Measurements from ENCODE around the gene CNGA3. TPM values are rescaled to one million over a fixed set of nuclear protein-coding genes. Genes with fewer than 3 reads are reported as not detected.
A peak's percentile ranks its signal among the peaks of the same experiment; 100 is the strongest.

The CNGA3 gene
- polyA plus RNA-seq, 2 of the 4 experiments (the other 2 are of a cell fraction), result not detected

DNA sequence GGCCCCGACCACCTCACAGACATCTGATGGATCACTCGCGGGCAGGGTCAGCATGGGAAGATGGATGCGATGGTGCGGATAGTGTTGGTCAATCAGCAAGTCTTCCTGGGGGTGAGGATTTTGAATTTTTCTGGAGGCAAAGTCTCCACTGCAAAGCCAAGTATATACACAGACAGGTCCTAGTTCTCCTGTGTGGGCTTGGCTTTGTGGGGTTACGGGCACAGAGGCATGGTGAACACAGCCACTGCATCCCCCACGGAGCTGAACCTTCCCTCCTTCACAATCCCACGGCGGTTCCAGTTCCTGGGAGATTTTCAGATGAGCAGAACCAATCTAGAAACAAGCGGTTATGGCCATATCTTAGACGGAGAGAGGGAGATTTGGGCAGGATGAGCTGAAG is 35.8 kb downstream of the CNGA3 start (continued):
- no peak for TF ChIP-seq HOXB13 (CRISPR knock-in tag; IDR thresholded peaks at IDR 0.05; ENCODE audit: low read depth)
- no peak for TF ChIP-seq TP53 (CRISPR knock-in tag; IDR thresholded peaks at IDR 0.05)
- no peak for TF ChIP-seq CHD2 (IDR thresholded peaks at IDR 0.05; ENCODE audit: low read length, partially characterized antibody)
- no peak for TF ChIP-seq TFCP2L1 (CRISPR knock-in tag; IDR thresholded peaks at IDR 0.05)
- no peak for TF ChIP-seq POLR2AphosphoS2 (conservative IDR thresholded peaks at IDR 0.05; ENCODE audit: low read length)
- TF ChIP-seq EP300 (IDR thresholded peaks at IDR 0.05), result no peak
- no peak for TF ChIP-seq HEYL (CRISPR knock-in tag; IDR thresholded peaks at IDR 0.05)

GRCh38 chr2:98382739-98383138 is 36.5 kb downstream of the CNGA3 start:
- H3K27ac ChIP-seq, result no peak overlapping the region
- no peak for TF ChIP-seq HDAC2 (IDR thresholded peaks at IDR 0.05)
- TF ChIP-seq FOSB (CRISPR knock-in tag; IDR thresholded peaks at IDR 0.05), result no peak
- no peak for TF ChIP-seq CBX8 (IDR thresholded peaks at IDR 0.05)
- TF ChIP-seq, protein P1, sequence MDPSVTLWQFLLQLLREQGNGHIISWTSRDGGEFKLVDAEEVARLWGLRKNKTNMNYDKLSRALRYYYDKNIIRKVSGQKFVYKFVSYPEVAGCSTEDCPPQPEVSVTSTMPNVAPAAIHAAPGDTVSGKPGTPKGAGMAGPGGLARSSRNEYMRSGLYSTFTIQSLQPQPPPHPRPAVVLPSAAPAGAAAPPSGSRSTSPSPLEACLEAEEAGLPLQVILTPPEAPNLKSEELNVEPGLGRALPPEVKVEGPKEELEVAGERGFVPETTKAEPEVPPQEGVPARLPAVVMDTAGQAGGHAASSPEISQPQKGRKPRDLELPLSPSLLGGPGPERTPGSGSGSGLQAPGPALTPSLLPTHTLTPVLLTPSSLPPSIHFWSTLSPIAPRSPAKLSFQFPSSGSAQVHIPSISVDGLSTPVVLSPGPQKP (IDR thresholded peaks at IDR 0.05; ENCODE audit: low read depth, low read length), result no peak
- TF ChIP-seq HEYL (CRISPR knock-in tag; IDR thresholded peaks at IDR 0.05), result no peak
- TF ChIP-seq EHF (CRISPR knock-in tag; IDR thresholded peaks at IDR 0.05), result no peak
- no peak for FAIRE-seq
- no peaks in the 10 kb centered on the region for H3K9me3 ChIP-seq
- no peak for DNase-seq (ENCODE audit: low read depth in 1 of 2, low spot score in 1 of 2)
- POLR2A ChIA-PET, result no interaction called here
- CTCF ChIA-PET, result interaction anchor here (1.4 to 8.0 kb wide), 2 partner anchors 576 to 684 kb away, joined by 5 to 61 read pairs; no protein-coding TSS in a partner anchor
- H3K4me1 ChIP-seq, result no peaks in the 10 kb centered on the region
- H3K4me3 ChIP-seq, result no peak overlapping the region
- 51% methylated on average over 7 of the region's 7 CpGs for WGBS (ENCODE audit: missing lambda C conversion rate)
- ATAC-seq, result no peak
- H3K4me2 ChIP-seq, result no peak overlapping the region

DNA sequence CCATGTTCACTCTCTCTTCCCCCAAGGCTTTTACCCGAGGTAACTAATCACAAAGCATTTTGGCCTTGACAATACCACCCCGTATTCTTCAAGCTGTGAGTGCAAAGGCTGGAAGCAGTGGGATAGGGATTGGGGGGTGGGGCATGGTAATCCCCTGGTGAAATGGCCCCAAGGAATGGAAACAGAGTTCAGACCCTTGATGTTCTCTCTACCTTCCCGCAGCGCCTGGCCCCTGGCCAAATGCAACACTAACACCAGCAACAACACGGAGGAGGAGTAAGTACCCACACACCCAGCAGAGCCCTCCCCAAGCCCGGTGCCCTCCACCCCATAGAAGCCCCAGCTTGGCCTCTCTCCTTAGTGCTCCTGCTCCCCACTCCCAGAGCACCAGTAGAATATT is 36.9 kb downstream of the CNGA3 start:
- no peak overlapping the region for H3K4me2 ChIP-seq
- DNase-seq (ENCODE audit: low read depth in 1 of 2, low spot score in 1 of 2) (no peak), FAIRE-seq (no peak), ATAC-seq (no peak)
- no peak overlapping the region for H3K4me3 ChIP-seq
- ChIA-PET POLR2A (no interaction called here), CTCF (interaction anchor here (1.2 to 8.0 kb wide), 7 partner anchors 8 to 792 kb away, joined by 4 to 61 read pairs (median 5); no protein-coding TSS in a partner anchor)
- H3K4me1 ChIP-seq, result no peaks in the 10 kb centered on the region
- no peaks in the 10 kb centered on the region for H3K9me3 ChIP-seq
- 26% methylated on average over 6 of the region's 6 CpGs for WGBS (ENCODE audit: missing lambda C conversion rate)
- H3K27ac ChIP-seq, result no peak overlapping the region
- TF ChIP-seq HEYL (CRISPR knock-in tag; IDR thresholded peaks at IDR 0.05) (no peak), ESRRA (IDR thresholded peaks at IDR 0.05; ENCODE audit: borderline replicate concordance, low read length) (no peak), MYC (IDR thresholded peaks at IDR 0.05; ENCODE audit: borderline replicate concordance, low read length) (no peak), CTCF (IDR thresholded peaks at IDR 0.05) (no peak)

DNA sequence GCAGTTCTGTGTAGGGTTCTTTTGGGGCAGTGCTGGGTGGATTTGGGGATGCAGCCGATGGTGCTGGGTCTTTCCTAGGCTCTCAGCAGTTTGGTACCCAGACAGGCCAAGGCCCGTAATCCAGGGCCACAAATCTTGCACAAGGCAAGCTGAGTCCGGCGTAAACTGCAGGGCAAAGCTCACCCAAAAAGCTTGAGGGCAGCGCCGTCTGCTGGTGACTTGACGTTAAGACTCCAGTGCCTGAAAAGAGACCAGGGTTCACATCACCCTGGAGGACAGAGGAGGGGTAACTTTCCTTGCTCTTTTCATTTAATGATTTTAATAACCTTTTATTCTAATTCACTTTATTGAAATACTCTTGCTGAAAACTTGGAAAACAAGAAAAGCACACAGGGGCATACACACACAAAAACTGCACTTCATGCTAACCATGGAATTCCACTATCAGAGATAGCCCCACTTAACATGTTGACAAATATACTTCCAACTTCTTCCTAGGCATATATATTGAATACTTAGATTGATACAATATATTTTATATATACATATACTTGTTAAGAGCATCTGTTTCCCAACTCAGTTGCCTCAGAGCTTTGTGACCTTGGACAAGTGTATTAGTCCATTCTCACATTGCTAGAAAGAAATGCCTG is 38.9 kb downstream of the CNGA3 start:
- no peaks in the 10 kb centered on the region for H3K9me3 ChIP-seq
- H3K27ac ChIP-seq, result no peak overlapping the region
- CTCF ChIA-PET, result interaction anchor here (0.6 to 8.0 kb wide), 39 partner anchors 8 to 794 kb away, joined by 3 to 61 read pairs (median 4); partner anchors contain the start of genes ACTR1B and COX5B
- H3K4me3 ChIP-seq, result no peak overlapping the region
- no peaks in the 10 kb centered on the region for H3K4me1 ChIP-seq
- ATAC-seq, result peak; percentile 87 to 98
- 1% methylated on average over 7 of the region's 7 CpGs for WGBS (ENCODE audit: missing lambda C conversion rate)
- H3K4me2 ChIP-seq, result no peak overlapping the region
- POLR2A ChIA-PET, result no interaction called here
- FAIRE-seq, result peak; percentile 61
- DNase-seq (ENCODE audit: low read depth in 1 of 2, low spot score in 1 of 2), result peak; percentile 76 to 78
- TF ChIP-seq MYC (IDR thresholded peaks at IDR 0.05; ENCODE audit: borderline replicate concordance, low read length) (no peak), RAD21 (conservative IDR thresholded peaks at IDR 0.05 in 1 of 2, IDR thresholded peaks at IDR 0.05 in 1 of 2) (peak; percentile 97 to 99), POLR2A (IDR thresholded peaks at IDR 0.05; ENCODE audit: low read length) (no peak), ESRRA (IDR thresholded peaks at IDR 0.05; ENCODE audit: borderline replicate concordance, low read length) (no peak), CTCF (IDR thresholded peaks at IDR 0.05) (peak; percentile 95), FOXS1 (CRISPR knock-in tag; IDR thresholded peaks at IDR 0.05) (no peak), MAFK (IDR thresholded peaks at IDR 0.05; ENCODE audit: partially characterized antibody) (no peak), SREBF2 (IDR thresholded peaks at IDR 0.05) (no peak), SMC3 (IDR thresholded peaks at IDR 0.05) (peak; percentile 93), CEBPB (IDR thresholded peaks at IDR 0.05) (peak in 1 of 2 experiments; percentile 38; a peak in 2 of 4 replicates)
